GM18508 (cell line): ENCODE data around the gene SLC7A11.

Source experiments
- ATAC-seq: cut with Tn5 transposase; IDR thresholded peaks from one replicate; pipeline ENCODE4 v1.9.1; 2021; ENCODE audit warnings: moderate number of reproducible peaks; ENCODE audit not compliant: insufficient read depth, unreplicated experiment

SLC7A11 gene

GRCh38 chr4:138177278-138177968 is 64.7 kb downstream of the SLC7A11 start:
- no peak for ATAC-seq

- no peak for ATAC-seq
Measured at GRCh38 chr4:138174981-138175794, 67.0 kb downstream of the SLC7A11 start.

GRCh38 chr4:138164208-138164607 is 77.9 kb downstream of the SLC7A11 start:
- no peak for ATAC-seq

GRCh38 chr4:138163171-138163570 is 79.0 kb downstream of the SLC7A11 start:
- ATAC-seq, result no peak

GRCh38 chr4:138162259-138162658 is 79.9 kb downstream of the SLC7A11 start:
- no peak for ATAC-seq

GRCh38 chr4:138161351-138161750 is 80.8 kb downstream of the SLC7A11 start:
- no peak for ATAC-seq

- peak; percentile 55 for ATAC-seq
Measured at GRCh38 chr4:138158746-138159297, 83.3 kb downstream of the SLC7A11 start.

GRCh38 chr4:138140879-138141278 is 101.3 kb downstream of the SLC7A11 start:
- ATAC-seq, result no peak

GRCh38 chr4:138138774-138139173 is 103.4 kb downstream of the SLC7A11 start:
- ATAC-seq, result no peak

- no peak for ATAC-seq
Measured at GRCh38 chr4:138135610-138136009, 106.5 kb downstream of the SLC7A11 start.

GRCh38 chr4:138118270-138118669 is 123.9 kb downstream of the SLC7A11 start:
- no peak for ATAC-seq

- no peak for ATAC-seq
Measured at GRCh38 chr4:138115053-138115452, 127.1 kb downstream of the SLC7A11 start.

GRCh38 chr4:138114434-138114833 is 127.7 kb downstream of the SLC7A11 start:
- peak; percentile 98 for ATAC-seq
